ENCODE measurements around the gene NANS. TPM values are rescaled to one million over a fixed set of nuclear protein-coding genes. Genes with fewer than 3 reads are reported as not detected.
A peak's percentile ranks its signal among the peaks of the same experiment; 100 is the strongest.

Gene NANS
- total RNA-seq, 2 experiments from 2014 or later: 30.0 to 31.1 TPM

DNA sequence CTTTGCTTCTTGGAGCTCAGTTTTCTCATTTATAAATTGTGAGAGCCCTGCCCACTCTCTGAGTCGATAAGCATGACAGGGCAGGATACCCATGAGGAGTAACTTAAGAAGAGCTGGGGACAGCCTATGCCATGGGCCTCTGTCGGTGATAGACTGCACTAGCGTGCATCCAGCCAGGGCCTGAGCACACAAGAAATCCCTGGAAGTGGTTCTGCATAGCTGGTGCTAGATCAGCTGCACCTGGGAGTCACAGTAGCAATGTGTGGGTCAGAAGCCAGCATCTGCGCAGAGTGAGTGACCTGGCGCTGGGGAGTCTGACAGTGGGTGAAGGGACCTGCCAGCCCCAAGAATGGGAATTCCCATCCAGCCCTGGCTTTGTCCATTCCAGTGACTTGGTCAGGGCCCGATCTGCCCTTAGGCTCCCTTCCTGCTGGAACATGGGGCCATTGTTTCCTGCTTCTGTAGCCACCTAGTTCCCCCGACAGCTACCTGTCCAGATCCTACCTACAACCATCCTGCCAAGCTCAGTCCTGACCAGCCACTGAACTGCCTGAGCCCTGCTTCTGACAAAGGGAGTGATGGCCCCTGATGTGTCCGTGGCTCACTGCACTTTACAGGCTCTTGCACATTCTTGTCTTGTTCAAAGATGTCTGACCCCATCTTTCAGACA, 35.9 kb upstream of the NANS start:
- Mint-ChIP-seq H3K27me3 (no peaks in the 10 kb centered on the region), H3K4me1 (peaks cover 4% of the 10 kb centered on the region), H3K36me3 (peaks cover 15% of the 10 kb centered on the region), H3K9me3 (no peaks in the 10 kb centered on the region), H3K4me3 (no peak overlapping the region), H3K27ac (no peak overlapping the region)
- ATAC-seq (ENCODE audit: low read depth) (peak; percentile 18), DNase-seq (no peak)
- POLR2A ChIA-PET: interaction anchor here (0.7 to 0.8 kb wide), 2 partner anchors 37 to 616 kb away, joined by 5 to 7 read pairs; no protein-coding TSS in a partner anchor

GRCh38 chr9:98021306-98022040, 35.1 kb upstream of the NANS start:
- Mint-ChIP-seq H3K9me3 (no peaks in the 10 kb centered on the region), H3K36me3 (peaks cover 16% of the 10 kb centered on the region), H3K27me3 (no peaks in the 10 kb centered on the region), H3K4me3 (no peak overlapping the region), H3K27ac (peak overlapping the region; percentile 69), H3K4me1 (peaks cover 6% of the 10 kb centered on the region)
- POLR2A ChIA-PET: interaction anchor here (0.8 kb wide), 1 partner anchor 36 kb away, joined by 7 read pairs; no protein-coding TSS in a partner anchor
- ATAC-seq (ENCODE audit: low read depth) (no peak), DNase-seq (no peak)

DNA sequence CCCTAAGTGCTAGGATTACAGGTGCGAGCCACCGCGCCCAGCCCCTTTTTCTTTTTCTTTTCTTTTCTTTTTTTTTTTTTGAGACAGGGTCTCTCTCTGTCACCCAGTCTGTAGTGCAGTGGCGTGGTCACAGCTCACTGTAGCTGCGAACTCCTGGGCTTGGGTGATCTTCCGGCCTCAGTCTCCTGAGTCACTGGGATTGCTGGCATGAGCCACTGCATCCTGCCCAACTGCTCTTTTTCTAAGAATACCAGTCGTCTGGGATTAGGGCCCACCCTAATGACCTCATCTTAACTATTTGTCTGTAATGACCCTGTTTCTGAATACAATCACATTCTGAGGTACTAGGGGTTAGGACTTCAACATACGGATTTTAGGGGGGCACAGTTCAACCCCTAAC, 34.1 kb upstream of the NANS start:
- peaks cover 2% of the 10 kb centered on the region for H3K4me1 Mint-ChIP-seq
- POLR2A ChIA-PET: no interaction called here

GRCh38 chr9:98024702-98025101, 31.8 kb upstream of the NANS start:
- POLR2A ChIA-PET: no interaction called here

More for the DNA sequence above, 34.1 kb upstream of the NANS start:
- H3K27me3 Mint-ChIP-seq: no peaks in the 10 kb centered on the region
- H3K27ac Mint-ChIP-seq: no peak overlapping the region
- DNase-seq (no peak), ATAC-seq (ENCODE audit: low read depth) (no peak)
- H3K4me3 Mint-ChIP-seq: no peak overlapping the region
- H3K9me3 Mint-ChIP-seq: no peaks in the 10 kb centered on the region
- peaks cover 12% of the 10 kb centered on the region for H3K36me3 Mint-ChIP-seq

DNA sequence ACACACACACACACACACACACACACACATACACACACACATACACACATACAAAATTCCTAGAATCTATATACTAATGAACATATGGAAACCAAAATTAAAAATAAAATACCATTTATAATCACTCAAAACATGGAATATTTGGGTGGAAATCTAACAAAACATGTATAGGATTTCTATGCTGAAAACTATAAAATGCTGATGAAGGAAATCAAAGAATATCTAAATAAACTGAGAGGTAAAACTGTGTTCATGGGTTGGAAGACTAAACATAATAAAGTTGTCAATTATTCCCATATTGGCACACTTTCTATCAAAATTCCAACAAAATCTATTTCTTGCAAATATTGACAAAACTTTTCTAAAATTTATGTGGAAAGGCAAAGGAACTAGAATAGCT, 25.4 kb upstream of the NANS start:
- Mint-ChIP-seq H3K4me3 (no peak overlapping the region), H3K27me3 (peaks cover 1% of the 10 kb centered on the region), H3K9me3 (no peaks in the 10 kb centered on the region), H3K4me1 (peaks cover 8% of the 10 kb centered on the region), H3K36me3 (peaks cover 4% of the 10 kb centered on the region), H3K27ac (no peak overlapping the region)
- no peak for DNase-seq
- POLR2A ChIA-PET: no interaction called here
- no peak for ATAC-seq (ENCODE audit: low read depth)

More at GRCh38 chr9:98024702-98025101, 31.8 kb upstream of the NANS start:
- Mint-ChIP-seq H3K36me3 (peaks cover 6% of the 10 kb centered on the region), H3K9me3 (no peaks in the 10 kb centered on the region), H3K27ac (peak overlapping the region; percentile 31), H3K27me3 (no peaks in the 10 kb centered on the region), H3K4me3 (no peak overlapping the region), H3K4me1 (peaks cover 2% of the 10 kb centered on the region)
- ATAC-seq (ENCODE audit: low read depth) (no peak), DNase-seq (no peak)

DNA sequence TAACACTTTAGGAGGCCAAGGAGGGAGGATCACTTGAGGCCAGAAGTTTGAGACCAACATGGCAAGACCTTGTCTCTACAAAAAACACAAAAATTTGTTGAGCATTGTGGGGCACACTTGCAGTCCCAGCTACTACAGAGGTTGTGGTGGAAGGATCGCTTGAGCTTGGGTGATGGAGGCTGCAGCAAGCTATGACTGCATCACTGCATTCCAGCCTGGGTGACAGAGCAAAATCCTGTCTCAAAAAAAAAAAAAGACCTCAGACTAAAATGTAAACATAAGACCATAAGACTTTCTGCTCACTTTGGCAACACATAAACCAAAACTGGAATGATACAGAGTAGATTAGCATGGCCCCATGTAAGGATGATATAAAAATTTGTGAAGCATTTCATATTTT, 24.6 kb upstream of the NANS start:
- H3K27me3 Mint-ChIP-seq: peaks cover 1% of the 10 kb centered on the region
- no peaks in the 10 kb centered on the region for H3K9me3 Mint-ChIP-seq
- peaks cover 2% of the 10 kb centered on the region for H3K36me3 Mint-ChIP-seq
- POLR2A ChIA-PET: interaction anchor here (0.7 kb wide), 2 partner anchors 8 to 110 kb away, joined by 3 to 4 read pairs; partner anchors contain the start of gene TRMO
- H3K4me1 Mint-ChIP-seq: peaks cover 8% of the 10 kb centered on the region
- no peak overlapping the region for H3K27ac Mint-ChIP-seq
- DNase-seq: no peak
- no peak for ATAC-seq (ENCODE audit: low read depth)
- no peak overlapping the region for H3K4me3 Mint-ChIP-seq

DNA sequence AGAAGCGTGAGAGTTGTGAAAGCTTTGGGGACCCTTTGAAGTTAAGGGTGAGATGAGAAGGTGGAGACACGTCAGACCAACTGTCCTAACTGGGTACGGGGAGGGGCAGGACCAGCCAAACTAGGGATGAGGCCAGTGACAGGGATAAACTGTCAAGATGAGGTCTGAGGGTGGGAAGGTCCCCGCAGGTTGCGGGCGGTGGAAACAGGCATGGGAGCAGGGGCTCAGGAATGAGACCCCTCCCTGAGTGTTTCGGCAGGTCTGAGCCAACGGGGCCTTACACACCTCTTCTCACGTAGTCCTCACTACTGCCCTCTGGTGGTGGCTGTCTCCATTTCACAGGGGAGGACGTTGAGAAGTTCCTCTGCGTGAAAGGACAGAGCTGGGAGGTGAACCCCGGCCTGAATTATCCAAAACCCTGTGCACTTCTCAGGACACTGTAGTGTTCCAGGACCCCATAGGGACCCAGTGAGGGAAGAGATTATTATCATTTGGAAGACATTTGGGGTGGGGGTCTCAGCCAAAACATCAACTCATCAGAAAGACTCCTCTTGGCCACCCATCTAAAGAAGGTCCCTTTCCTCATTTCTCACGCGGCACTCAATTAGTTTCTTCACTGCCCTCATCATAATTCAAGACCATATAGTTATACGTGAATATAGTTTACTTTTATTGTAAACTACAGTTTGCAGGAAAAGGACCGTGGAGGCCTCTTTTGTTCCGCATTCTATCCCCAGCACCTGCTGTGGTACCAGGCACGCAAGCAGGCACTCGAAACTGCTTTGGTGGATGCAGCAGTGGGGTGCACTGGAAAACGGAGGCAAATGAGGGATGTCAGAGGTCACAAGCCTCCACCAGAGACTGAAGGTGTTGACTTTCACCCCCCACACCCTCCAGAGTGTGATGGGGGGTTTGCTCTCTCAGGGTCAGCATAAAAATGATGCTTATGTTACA, 21.7 kb upstream of the NANS start:
- Mint-ChIP-seq H3K4me1 (peaks cover 10% of the 10 kb centered on the region), H3K27ac (peak overlapping the region; percentile 87)
- POLR2A ChIA-PET: interaction anchor here (1.4 to 1.8 kb wide), 2 partner anchors 52 to 113 kb away, joined by 4 to 14 read pairs; partner anchors contain the start of genes ANP32B and TRMO

GRCh38 chr9:98037357-98037756, 19.2 kb upstream of the NANS start:
- peaks cover 10% of the 10 kb centered on the region for H3K4me1 Mint-ChIP-seq
- H3K9me3 Mint-ChIP-seq: no peaks in the 10 kb centered on the region
- H3K27me3 Mint-ChIP-seq: peaks cover 11% of the 10 kb centered on the region
- POLR2A ChIA-PET: interaction anchor here (0.6 kb wide), 1 partner anchor 13 kb away, joined by 5 read pairs; no protein-coding TSS in a partner anchor
- H3K4me3 Mint-ChIP-seq: no peak overlapping the region
- no peak for DNase-seq
- ATAC-seq (ENCODE audit: low read depth): no peak
- H3K27ac Mint-ChIP-seq: no peak overlapping the region
- no peaks in the 10 kb centered on the region for H3K36me3 Mint-ChIP-seq

More for the DNA sequence above, 21.7 kb upstream of the NANS start:
- DNase-seq: peak; percentile 83
- Mint-ChIP-seq H3K9me3 (no peaks in the 10 kb centered on the region), H3K4me3 (peak overlapping the region; percentile 50), H3K36me3 (no peaks in the 10 kb centered on the region), H3K27me3 (peaks cover 8% of the 10 kb centered on the region)
- ATAC-seq (ENCODE audit: low read depth): peak; percentile 98

DNA sequence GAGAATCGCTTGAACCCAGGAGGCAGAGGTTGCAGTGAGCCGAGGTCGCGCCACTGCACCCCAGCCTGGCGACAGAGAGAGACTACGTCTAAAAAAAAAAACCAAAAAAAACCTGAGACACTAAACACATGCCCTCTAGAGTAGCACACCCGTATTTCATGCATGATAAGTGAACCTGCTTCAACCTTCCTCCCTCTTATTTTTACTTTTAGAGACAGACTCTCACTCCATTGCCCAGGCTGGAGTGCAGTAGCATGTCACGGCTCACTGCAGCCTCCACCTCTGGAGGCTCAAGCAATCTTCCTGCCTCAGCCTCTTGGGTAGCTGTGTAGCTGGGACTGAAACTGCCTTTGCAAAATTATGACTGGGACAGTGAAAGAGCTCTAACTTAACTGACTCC, 17.6 kb upstream of the NANS start:
- Mint-ChIP-seq H3K27me3 (peaks cover 18% of the 10 kb centered on the region), H3K9me3 (no peaks in the 10 kb centered on the region), H3K27ac (peak overlapping the region; percentile 59), H3K4me3 (no peak overlapping the region), H3K36me3 (no peaks in the 10 kb centered on the region), H3K4me1 (peaks cover 10% of the 10 kb centered on the region)
- no peak for DNase-seq
- POLR2A ChIA-PET: no interaction called here
- ATAC-seq (ENCODE audit: low read depth): no peak

- no peaks in the 10 kb centered on the region for H3K9me3 Mint-ChIP-seq
- no peak overlapping the region for H3K27ac Mint-ChIP-seq
- DNase-seq (no peak), ATAC-seq (ENCODE audit: low read depth) (no peak)
- H3K36me3 Mint-ChIP-seq: no peaks in the 10 kb centered on the region
- POLR2A ChIA-PET: interaction anchor here (1.4 kb wide), 1 partner anchor 56 kb away, joined by 4 read pairs; the partner anchor contains the start of gene ANP32B
- peaks cover 18% of the 10 kb centered on the region for H3K27me3 Mint-ChIP-seq
- no peak overlapping the region for H3K4me3 Mint-ChIP-seq
- H3K4me1 Mint-ChIP-seq: peaks cover 7% of the 10 kb centered on the region
Measured at GRCh38 chr9:98039607-98040017, 16.9 kb upstream of the NANS start.

- POLR2A ChIA-PET: interaction anchor here (0.6 to 1.5 kb wide), 3 partner anchors 8 to 118 kb away, joined by 3 to 4 read pairs (median 4); partner anchors contain the start of genes ANP32B and TRMO
- Mint-ChIP-seq H3K4me3 (no peak overlapping the region), H3K4me1 (peaks cover 7% of the 10 kb centered on the region), H3K27ac (no peak overlapping the region), H3K36me3 (peaks cover 3% of the 10 kb centered on the region), H3K9me3 (peaks cover 3% of the 10 kb centered on the region), H3K27me3 (peaks cover 18% of the 10 kb centered on the region)
- DNase-seq (no peak), ATAC-seq (ENCODE audit: low read depth) (no peak)
Measured at GRCh38 chr9:98040212-98040611, 16.3 kb upstream of the NANS start.

DNA sequence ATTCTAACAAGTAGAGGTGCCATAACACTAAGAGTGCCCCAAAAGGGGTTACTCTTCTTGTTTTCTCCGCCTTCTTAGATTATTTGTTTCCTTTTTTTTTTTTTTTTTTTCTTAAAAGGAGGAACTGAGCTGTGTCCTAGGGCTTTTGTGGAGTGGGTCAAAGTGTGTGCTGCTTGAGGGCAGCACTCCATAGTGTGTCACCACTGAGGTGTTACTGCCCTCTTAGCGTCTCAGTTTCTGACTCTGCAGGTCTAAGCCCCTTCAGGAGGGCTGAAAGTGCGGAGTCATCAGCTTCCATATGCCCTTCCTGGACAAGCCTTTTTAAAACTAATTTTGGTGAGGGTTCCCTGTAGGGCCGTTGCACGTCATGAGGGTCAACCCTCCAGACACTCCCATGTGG, 12.6 kb upstream of the NANS start:
- Mint-ChIP-seq H3K4me3 (no peak overlapping the region), H3K4me1 (peaks cover 20% of the 10 kb centered on the region), H3K36me3 (peaks cover 14% of the 10 kb centered on the region), H3K9me3 (peaks cover 3% of the 10 kb centered on the region), H3K27ac (no peak overlapping the region), H3K27me3 (peaks cover 16% of the 10 kb centered on the region)
- DNase-seq: no peak
- POLR2A ChIA-PET: interaction anchor here (2.9 to 4.2 kb wide), 2 partner anchors 12 to 122 kb away, joined by 19 to 42 read pairs; partner anchors contain the start of genes NANS and TRMO
- no peak for ATAC-seq (ENCODE audit: low read depth)
